Activated CD8-positive, alpha-beta memory T cell treated with anti-CD3 and anti-CD28 coated beads, Interleukin-2, amount 10 ng/mL, durations not matched to agents 7 days and 5 days (primary cell): ENCODE results near the gene GET3. TPM values are rescaled to one million over a fixed set of nuclear protein-coding genes. Genes with fewer than 3 reads are reported as not detected.

Experiments used
- ATAC-seq: fragments of 150-1000 bp; cut with Tn5 transposase; one replicate; pipeline ENCODE4 v1.10.0; 2021; ENCODE audit warnings: moderate library complexity
- CTCF ChIA-PET: fragments of 350-600 bp; sonication (Branson Sonifier 250); formaldehyde crosslinking; loops from one replicate; lab custom pipeline; 2021; ENCODE audit warnings: antibody characterized with exemption; lab: Charles Lee
- DNase-seq: peaks from one replicate; pipeline ENCODE4 v3.0.0-alpha.2; 2020
- H3K27ac Mint-ChIP-seq: one replicate; pipeline ENCODE4 v1.8.0; 2021; ENCODE audit warnings: mild to moderate bottlenecking, mixed read lengths
- H3K27me3 Mint-ChIP-seq: one replicate; pipeline ENCODE4 v1.8.0; 2021; ENCODE audit warnings: mixed read lengths
- H3K36me3 Mint-ChIP-seq: one replicate; pipeline ENCODE4 v1.8.0; 2021; ENCODE audit warnings: mild to moderate bottlenecking, mixed read lengths
- H3K4me1 Mint-ChIP-seq: one replicate; pipeline ENCODE4 v1.8.0; 2021; ENCODE audit warnings: mixed read lengths
- H3K4me3 Mint-ChIP-seq: one replicate; pipeline ENCODE4 v1.8.0; 2021; ENCODE audit warnings: mild to moderate bottlenecking, moderate library complexity, mixed read lengths
- H3K9me3 Mint-ChIP-seq: one replicate; pipeline ENCODE4 v1.8.0; 2022; ENCODE audit warnings: low read depth, mixed read lengths
- total RNA-seq, 2 experiments: library from RNA; stranded (reverse); gene quantifications; one replicate each; pipeline ENCODE4 v1.2.3, GENCODE V29; 2021

Gene GET3
- total RNA-seq, 2 experiments from 2014 or later: 68.6 to 84.1 TPM

DNA sequence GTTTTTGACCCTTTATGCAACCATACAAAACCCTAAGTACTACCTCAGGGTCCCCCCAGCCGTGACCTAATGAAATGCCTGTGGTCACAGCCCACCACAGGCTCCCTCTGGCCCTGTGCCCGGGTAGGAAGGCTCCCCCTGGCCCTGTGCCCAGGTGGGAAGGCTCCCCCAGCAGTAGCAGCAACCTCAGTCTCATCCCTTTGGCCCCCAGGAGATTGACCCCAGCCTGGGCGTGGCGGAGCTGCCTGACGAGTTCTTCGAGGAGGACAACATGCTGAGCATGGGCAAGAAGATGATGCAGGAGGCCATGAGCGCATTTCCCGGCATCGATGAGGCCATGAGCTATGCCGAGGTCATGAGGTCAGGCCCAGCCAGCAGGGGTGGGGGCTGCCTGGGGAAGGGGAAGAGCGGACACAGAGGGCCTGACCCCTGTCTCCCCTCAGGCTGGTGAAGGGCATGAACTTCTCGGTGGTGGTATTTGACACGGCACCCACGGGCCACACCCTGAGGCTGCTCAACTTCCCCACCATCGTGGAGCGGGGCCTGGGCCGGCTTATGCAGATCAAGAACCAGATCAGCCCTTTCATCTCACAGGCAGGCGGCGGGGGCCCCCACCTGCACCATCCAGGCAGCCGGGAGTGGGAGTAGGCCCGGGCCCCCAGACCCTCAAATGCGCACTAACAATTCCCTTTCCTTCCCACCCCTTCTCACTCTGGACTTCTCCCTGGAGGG lies 8.0 kb downstream of the GET3 start:
- Mint-ChIP-seq H3K4me3 (no peak overlapping the region), H3K4me1 (peaks cover 3% of the 10 kb centered on the region), H3K9me3 (peaks cover 5% of the 10 kb centered on the region), H3K27ac (no peak overlapping the region), H3K27me3 (peaks cover under 1% of the 10 kb centered on the region), H3K36me3 (peaks cover 37% of the 10 kb centered on the region)
- CTCF ChIA-PET: interaction anchor here (1.0 to 4.3 kb wide), 5 partner anchors 11 to 102 kb away, joined by 3 to 29 read pairs (median 5); partner anchors contain the start of gene TRIR
- ATAC-seq: no peak
- no peak for DNase-seq

DNA sequence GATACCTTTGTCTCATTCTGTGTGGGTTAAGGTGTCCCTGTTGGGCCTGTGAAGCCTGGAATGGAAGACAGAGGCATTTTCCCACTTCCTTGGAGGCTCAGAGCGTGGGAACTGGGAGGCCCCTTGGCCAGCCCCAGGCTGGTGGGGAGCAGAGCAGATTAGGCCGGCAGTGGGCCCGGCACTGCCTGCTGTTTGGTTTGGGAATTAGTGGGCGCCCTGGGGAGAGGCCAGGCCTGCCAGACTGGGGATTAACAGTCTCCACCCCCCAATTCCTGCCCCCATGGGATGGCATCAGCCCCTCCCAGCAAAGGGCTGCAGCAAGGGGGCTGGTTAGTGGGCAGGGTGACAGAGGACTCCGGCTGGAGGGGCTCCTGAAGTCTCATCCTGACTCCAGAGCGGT lies 11.2 kb downstream of the GET3 start:
- Mint-ChIP-seq H3K9me3 (peaks cover 5% of the 10 kb centered on the region), H3K27ac (no peak overlapping the region), H3K36me3 (peaks cover 27% of the 10 kb centered on the region), H3K27me3 (peaks cover 12% of the 10 kb centered on the region), H3K4me3 (no peak overlapping the region), H3K4me1 (peaks cover 3% of the 10 kb centered on the region)
- DNase-seq (no peak), ATAC-seq (no peak)
- CTCF ChIA-PET: interaction anchor here (1.1 to 3.7 kb wide), 3 partner anchors 9 to 32 kb away, joined by 3 to 15 read pairs (median 4); no protein-coding TSS in a partner anchor

DNA sequence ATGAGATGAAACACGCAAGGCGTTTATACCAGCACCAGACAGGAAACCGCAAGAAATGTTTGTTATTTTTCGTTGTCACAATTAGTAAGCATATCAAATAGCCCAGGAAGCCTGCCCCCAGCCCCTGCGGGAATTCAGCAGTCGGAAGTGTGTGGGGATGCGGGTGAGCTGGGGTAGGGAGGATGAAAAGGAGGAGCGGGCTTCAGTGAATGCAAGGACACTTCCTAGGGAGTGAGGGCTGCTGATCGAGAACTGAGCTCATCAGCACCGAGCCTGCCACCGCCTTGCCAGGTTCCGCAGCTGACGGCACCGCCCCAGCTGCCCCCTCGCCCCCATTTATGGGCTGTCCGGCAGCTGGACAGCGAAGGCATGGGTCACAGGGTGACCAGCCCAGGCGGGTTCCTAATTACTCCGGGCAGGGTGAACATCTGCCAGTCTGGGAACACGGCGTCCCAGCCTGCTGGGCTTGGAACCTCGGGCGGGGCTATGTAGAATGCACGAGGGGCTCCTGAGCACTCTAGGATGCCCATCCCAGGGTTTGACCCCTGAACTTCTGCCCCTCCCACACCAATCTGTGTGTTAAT lies 12.7 kb downstream of the GET3 start:
- peaks cover 5% of the 10 kb centered on the region for H3K9me3 Mint-ChIP-seq

DNA sequence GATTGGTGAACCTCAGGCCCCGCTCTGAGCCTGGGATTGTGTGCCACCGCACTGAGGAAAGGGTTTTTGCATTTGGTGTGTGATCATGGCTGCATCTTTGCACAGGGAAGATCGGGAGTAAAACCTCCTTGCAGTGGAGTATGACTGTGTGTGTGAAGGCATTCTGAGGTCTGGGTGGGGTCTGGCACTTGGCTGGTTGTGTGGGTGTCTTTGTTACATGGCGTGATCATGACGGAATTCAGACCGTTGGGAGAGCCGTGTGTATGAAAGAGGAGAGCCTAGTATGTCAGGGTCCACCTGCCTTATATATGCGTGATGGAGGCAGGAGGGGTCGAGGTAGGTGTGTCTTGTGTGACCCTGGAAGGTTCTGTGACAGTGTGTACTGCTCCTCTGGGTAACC lies 13.6 kb downstream of the GET3 start:
- no peak for ATAC-seq
- H3K27ac Mint-ChIP-seq: no peak overlapping the region
- CTCF ChIA-PET: interaction anchor here (0.8 to 2.5 kb wide), 2 partner anchors 9 to 16 kb away, joined by 3 to 13 read pairs; no protein-coding TSS in a partner anchor

More for the DNA sequence above, 12.7 kb downstream of the GET3 start:
- no peak for ATAC-seq
- H3K4me3 Mint-ChIP-seq: no peak overlapping the region
- H3K4me1 Mint-ChIP-seq: peaks cover 3% of the 10 kb centered on the region
- H3K27ac Mint-ChIP-seq: no peak overlapping the region
- peaks cover 12% of the 10 kb centered on the region for H3K27me3 Mint-ChIP-seq
- H3K36me3 Mint-ChIP-seq: peaks cover 27% of the 10 kb centered on the region
- no peak for DNase-seq
- CTCF ChIA-PET: interaction anchor here (0.8 to 1.1 kb wide), 3 partner anchors 7 to 16 kb away, joined by 3 read pairs; no protein-coding TSS in a partner anchor

DNA sequence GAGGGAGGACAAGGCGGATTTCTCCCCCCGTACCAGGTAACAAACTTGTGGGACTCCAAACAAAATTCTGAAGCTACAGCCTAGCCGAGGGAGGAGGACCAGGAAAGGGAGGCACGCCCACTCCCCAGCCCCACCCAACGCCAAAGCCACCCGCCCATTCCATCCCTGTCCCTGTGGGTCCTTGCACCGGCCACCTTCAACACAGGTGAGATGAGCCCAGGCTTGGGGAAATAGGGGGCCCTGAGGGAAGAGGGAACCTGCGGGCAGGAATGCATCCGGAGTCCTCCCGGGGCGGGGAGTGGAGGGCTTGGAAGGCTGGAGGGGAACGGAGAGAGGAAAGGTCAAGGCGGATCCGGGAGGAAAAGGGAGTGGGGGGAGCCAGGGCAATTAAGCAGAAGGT lies 14.3 kb downstream of the GET3 start, which contains the start of gene BEST2:
BEST2 (plus strand) TSS at position 157 of the 400 bp plus-strand sequence. CDS start 802 bp downstream, outside the sequence.
- H3K27me3 Mint-ChIP-seq: peaks cover 16% of the 10 kb centered on the region
- peaks cover 5% of the 10 kb centered on the region for H3K9me3 Mint-ChIP-seq
- H3K4me1 Mint-ChIP-seq: peaks cover 3% of the 10 kb centered on the region
- no peak within 1 kb of the TSS for H3K4me3 Mint-ChIP-seq
- no peak for ATAC-seq
- H3K27ac Mint-ChIP-seq: no peak within 1 kb of the TSS
- no peak for DNase-seq
- CTCF ChIA-PET: interaction anchor here (2.5 to 9.9 kb wide), 2 partner anchors 9 to 17 kb away, joined by 13 to 132 read pairs; no protein-coding TSS in a partner anchor
- H3K36me3 Mint-ChIP-seq: peaks cover 17% of the 10 kb centered on the region

More for the DNA sequence above, 13.6 kb downstream of the GET3 start:
- H3K36me3 Mint-ChIP-seq: peaks cover 21% of the 10 kb centered on the region
- peaks cover 3% of the 10 kb centered on the region for H3K4me1 Mint-ChIP-seq
- H3K4me3 Mint-ChIP-seq: no peak overlapping the region
- peaks cover 5% of the 10 kb centered on the region for H3K9me3 Mint-ChIP-seq
- DNase-seq: no peak
- H3K27me3 Mint-ChIP-seq: peaks cover 12% of the 10 kb centered on the region

DNA sequence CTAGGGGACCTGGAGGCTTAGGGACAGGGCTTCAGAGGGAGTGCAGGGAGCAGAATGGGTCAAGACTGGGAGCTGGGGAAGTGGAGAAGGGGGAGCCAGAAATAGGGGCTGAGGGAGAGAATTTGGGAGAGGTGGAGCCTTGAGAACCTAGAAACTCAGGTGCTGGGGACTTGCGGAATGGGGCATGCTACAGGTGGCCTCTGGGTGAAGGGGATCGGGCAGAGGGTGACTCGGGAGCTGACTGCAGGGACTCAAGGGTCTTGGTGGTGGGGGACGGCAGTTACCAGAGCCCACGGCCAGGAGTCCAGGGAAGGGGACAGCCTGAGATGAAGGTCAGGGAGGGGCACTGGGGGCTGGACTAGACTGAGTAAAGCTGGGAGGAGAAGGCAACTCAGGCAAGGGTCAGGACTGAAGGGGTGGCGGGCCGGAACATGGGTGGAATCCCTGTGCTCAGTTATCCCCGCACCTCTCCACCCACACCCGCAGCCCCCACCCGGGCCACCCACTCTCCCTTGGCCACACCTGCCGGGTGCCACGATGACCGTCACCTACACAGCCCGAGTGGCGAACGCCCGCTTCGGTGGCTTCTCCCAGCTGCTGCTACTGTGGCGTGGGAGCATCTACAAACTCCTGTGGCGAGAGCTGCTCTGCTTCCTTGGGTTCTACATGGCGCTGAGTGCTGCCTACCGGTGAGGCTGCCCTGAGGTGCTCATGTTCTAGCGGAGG lies 14.9 kb downstream of the GET3 start:
- Mint-ChIP-seq H3K36me3 (peaks cover 12% of the 10 kb centered on the region), H3K4me3 (no peak overlapping the region), H3K27me3 (peaks cover 16% of the 10 kb centered on the region), H3K9me3 (peaks cover 5% of the 10 kb centered on the region), H3K4me1 (peaks cover 3% of the 10 kb centered on the region), H3K27ac (no peak overlapping the region)
- no peak for ATAC-seq
- no peak for DNase-seq
- CTCF ChIA-PET: interaction anchor here (1.0 to 9.9 kb wide), 5 partner anchors 8 to 96 kb away, joined by 3 to 132 read pairs (median 4); no protein-coding TSS in a partner anchor

DNA sequence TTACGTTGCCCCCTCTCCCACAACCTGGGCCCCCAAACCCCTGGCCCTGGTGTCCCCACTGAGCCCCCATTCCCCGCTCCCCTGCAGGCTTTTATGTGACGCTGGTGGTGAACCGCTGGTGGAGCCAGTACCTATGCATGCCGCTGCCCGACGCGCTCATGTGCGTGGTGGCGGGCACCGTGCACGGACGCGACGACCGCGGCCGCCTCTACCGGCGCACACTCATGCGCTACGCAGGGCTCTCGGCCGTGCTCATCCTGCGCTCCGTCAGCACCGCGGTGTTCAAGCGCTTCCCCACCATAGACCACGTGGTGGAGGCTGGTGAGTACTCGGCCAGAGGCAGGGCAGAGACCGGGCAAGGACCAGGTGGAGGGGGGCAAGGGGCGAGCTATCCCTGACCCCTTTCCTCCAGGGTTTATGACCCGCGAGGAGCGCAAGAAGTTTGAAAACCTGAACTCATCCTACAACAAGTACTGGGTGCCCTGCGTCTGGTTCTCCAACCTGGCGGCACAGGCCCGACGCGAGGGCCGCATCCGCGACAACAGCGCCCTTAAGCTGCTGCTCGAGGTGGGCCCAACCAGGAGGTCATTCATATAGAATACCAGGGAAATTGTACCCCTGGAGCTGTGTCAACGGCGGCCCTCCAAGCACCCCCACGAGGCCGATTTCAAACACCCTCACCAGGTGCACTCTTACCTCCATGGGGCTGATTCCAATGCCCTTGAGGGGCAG lies 17.3 kb downstream of the GET3 start:
- Mint-ChIP-seq H3K27ac (no peak overlapping the region), H3K27me3 (peaks cover 26% of the 10 kb centered on the region), H3K36me3 (no peaks in the 10 kb centered on the region), H3K4me1 (peaks cover 5% of the 10 kb centered on the region), H3K4me3 (no peak overlapping the region), H3K9me3 (no peaks in the 10 kb centered on the region)
- CTCF ChIA-PET: interaction anchor here (0.9 to 30.0 kb wide), 8 partner anchors 14 to 191 kb away, joined by 3 to 1017 read pairs (median 63); partner anchors contain the start of genes JUNB, PRDX2, RNASEH2A and THSD8
- DNase-seq (no peak), ATAC-seq (no peak)

DNA sequence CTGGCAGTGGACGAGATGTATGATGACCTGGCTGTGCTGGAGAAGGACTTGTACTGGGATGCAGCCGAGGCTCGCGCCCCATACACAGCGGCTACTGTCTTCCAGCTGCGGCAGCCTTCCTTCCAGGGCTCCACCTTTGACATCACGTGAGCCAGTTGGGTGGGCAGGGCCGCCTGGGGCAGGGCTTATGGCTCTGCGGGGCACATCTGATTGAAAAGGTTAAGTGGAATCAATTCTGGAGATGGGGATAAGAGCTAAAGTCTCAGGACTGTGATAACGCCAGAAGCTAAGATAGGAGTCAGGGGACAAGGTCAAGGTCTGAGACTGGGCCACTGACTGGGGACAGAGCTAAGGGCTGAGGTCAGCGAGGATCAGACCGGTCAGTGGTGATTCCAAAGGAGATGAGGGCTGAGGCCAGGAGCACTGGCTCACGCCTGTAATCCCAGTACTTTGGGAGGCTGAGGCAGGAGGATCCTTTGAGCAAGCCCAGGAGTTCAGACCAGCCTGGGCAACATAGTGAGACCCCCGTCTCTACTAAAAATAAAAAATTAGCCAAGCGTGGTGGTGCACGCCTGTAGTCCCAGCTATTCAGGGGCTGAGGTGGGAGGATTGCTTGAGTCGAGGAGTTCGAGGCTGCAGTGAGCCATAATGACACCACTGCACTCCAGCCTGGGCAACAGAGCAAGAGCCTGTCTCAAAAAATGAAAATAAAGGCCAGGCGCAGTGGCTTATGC lies 19.0 kb downstream of the GET3 start:
- CTCF ChIA-PET: interaction anchor here (0.6 to 30.0 kb wide), 10 partner anchors 10 to 158 kb away, joined by 3 to 1017 read pairs (median 27); partner anchors contain the start of genes GET3, JUNB, PRDX2 and RNASEH2A
- Mint-ChIP-seq H3K4me1 (peaks cover 5% of the 10 kb centered on the region), H3K27me3 (peaks cover 18% of the 10 kb centered on the region), H3K9me3 (no peaks in the 10 kb centered on the region), H3K27ac (no peak overlapping the region), H3K4me3 (no peak overlapping the region), H3K36me3 (no peaks in the 10 kb centered on the region)
- DNase-seq (no peak), ATAC-seq (no peak)

DNA sequence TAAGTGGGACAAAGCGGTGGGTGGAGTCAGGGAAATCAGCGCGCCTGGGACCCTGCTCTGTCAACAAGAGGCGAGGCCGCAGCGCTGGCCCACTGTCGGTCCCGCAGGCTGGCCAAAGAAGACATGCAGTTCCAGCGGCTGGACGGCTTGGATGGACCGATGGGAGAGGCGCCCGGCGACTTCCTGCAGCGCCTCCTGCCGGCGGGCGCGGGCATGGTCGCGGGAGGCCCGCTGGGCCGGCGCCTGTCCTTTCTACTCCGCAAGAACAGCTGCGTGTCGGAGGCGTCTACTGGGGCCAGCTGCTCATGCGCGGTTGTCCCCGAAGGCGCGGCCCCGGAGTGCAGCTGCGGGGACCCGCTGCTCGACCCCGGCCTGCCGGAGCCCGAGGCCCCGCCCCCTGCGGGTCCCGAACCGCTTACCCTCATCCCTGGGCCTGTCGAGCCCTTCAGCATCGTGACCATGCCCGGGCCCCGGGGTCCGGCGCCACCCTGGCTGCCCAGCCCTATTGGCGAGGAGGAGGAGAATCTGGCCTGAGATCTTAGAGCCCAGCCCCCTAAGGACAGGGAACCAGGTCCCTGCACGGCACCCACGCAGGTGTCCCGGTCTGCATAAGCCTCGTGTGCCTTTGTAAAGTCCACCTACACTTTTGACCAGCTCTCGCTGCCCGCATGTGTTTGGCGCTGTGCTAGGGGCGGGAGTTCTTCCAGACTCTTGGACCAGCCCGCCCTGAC lies 20.4 kb downstream of the GET3 start:
- no peaks in the 10 kb centered on the region for H3K36me3 Mint-ChIP-seq
- H3K27me3 Mint-ChIP-seq: peaks cover 15% of the 10 kb centered on the region
- no peak overlapping the region for H3K27ac Mint-ChIP-seq
- peak overlapping the region; percentile 23 for H3K4me3 Mint-ChIP-seq
- CTCF ChIA-PET: interaction anchor here (0.6 to 30.0 kb wide), 38 partner anchors 8 to 186 kb away, joined by 3 to 1017 read pairs (median 4); partner anchors contain the start of genes DNASE2, FBXW9, GET3 and HOOK2
- peak; percentile 80 for ATAC-seq
- H3K9me3 Mint-ChIP-seq: no peaks in the 10 kb centered on the region
- H3K4me1 Mint-ChIP-seq: peaks cover 5% of the 10 kb centered on the region
- peak; percentile 70 for DNase-seq

DNA sequence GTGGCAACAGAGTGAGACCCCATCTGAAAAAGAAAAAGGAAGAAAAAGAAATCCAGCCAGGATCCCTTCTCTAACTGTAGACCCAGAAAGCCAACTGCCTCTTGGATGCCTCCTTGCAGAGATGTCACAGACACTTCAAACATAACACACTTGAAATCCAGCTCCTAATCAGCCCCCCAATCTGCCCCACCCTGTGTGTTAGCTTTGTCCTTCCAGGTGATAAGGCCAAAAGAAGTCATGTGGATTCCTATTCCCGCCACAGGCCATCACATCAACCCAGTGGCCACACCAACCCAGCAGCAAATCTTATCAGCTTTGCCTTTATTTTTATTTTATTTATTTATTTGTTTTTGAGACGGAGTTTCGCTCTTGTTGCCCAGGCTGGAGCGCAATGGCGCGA lies 22.4 kb downstream of the GET3 start:
- DNase-seq (no peak), ATAC-seq (no peak)
- Mint-ChIP-seq H3K36me3 (no peaks in the 10 kb centered on the region), H3K4me3 (no peak overlapping the region), H3K27ac (no peak overlapping the region), H3K27me3 (peaks cover 15% of the 10 kb centered on the region), H3K4me1 (peaks cover 5% of the 10 kb centered on the region), H3K9me3 (no peaks in the 10 kb centered on the region)
- CTCF ChIA-PET: interaction anchor here (0.7 to 30.0 kb wide), 26 partner anchors 8 to 196 kb away, joined by 3 to 1017 read pairs (median 8); partner anchors contain the start of genes BEST2, DHPS, DNASE2 and GET3

DNA sequence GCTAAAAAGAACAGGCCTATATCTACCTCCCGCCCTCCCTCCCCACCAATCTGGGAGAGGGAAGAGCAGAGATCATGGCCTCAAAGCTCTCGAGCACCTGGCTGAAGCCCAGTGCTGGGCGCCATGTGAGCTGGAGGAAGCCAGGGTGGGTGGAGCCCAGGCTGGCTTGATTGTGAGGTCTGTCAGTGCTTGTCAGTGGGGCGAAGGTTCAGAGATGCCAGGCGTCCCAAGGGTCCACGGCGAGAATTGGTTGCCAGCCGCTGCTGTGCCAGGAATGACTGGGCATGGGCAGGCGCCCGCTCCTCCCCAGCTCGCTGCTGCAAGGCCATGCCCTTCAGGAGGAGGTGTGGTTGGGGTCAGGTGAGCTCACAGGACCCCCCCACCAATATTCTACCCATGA lies 25.8 kb downstream of the GET3 start:
- H3K9me3 Mint-ChIP-seq: no peaks in the 10 kb centered on the region
- CTCF ChIA-PET: interaction anchor here (1.2 to 30.0 kb wide), 7 partner anchors 7 to 202 kb away, joined by 4 to 1017 read pairs (median 56); partner anchors contain the start of genes BEST2, HOOK2, JUNB and PRDX2
- no peak for ATAC-seq
- DNase-seq: no peak
- H3K4me1 Mint-ChIP-seq: peaks cover 6% of the 10 kb centered on the region
- no peaks in the 10 kb centered on the region for H3K36me3 Mint-ChIP-seq
- peaks cover 8% of the 10 kb centered on the region for H3K27me3 Mint-ChIP-seq
- H3K4me3 Mint-ChIP-seq: no peak overlapping the region
- H3K27ac Mint-ChIP-seq: no peak overlapping the region
